Osteocyte (in vitro differentiated cells): ENCODE measurements around the gene MYO1D. TPM values are rescaled to one million over a fixed set of nuclear protein-coding genes. Genes with fewer than 3 reads are reported as not detected.

Experiments used
- DNase-seq: peaks from one replicate; pipeline ENCODE4 v3.0.0; 2021; ENCODE audit warnings: mixed read lengths; ENCODE audit not compliant: unreplicated experiment; ENCODE audit errors: extremely low spot score
- H3K27ac Mint-ChIP-seq: one replicate; pipeline ENCODE4 v1.8.0; 2021; ENCODE audit warnings: mild to moderate bottlenecking, mixed read lengths; ENCODE audit not compliant: unreplicated experiment
- H3K27me3 Mint-ChIP-seq: one replicate; pipeline ENCODE4 v1.8.0; 2021; ENCODE audit warnings: mixed read lengths; ENCODE audit not compliant: unreplicated experiment
- H3K36me3 Mint-ChIP-seq: one replicate; pipeline ENCODE4 v1.8.0; 2021; ENCODE audit warnings: mixed read lengths; ENCODE audit not compliant: unreplicated experiment
- H3K4me1 Mint-ChIP-seq: one replicate; pipeline ENCODE4 v1.8.0; 2021; ENCODE audit warnings: mixed read lengths; ENCODE audit not compliant: unreplicated experiment
- H3K4me3 Mint-ChIP-seq: one replicate; pipeline ENCODE4 v1.8.0; 2021; ENCODE audit warnings: mild to moderate bottlenecking, moderate library complexity, mixed read lengths; ENCODE audit not compliant: unreplicated experiment
- H3K9me3 Mint-ChIP-seq: one replicate; pipeline ENCODE4 v1.8.0; 2021; ENCODE audit warnings: mixed read lengths; ENCODE audit not compliant: unreplicated experiment
- total RNA-seq: library from RNA; stranded (reverse); gene quantifications from 2 replicates; pipeline ENCODE4 v1.2.1, GENCODE V29; 2021
- TF ChIP-seq, protein P1 (sequence below): fragments of 200-600 bp; sonication (generic); IDR thresholded peaks from 2 replicates; pipeline ENCODE4 v1.5.0; 2021; ENCODE audit warnings: antibody characterized with exemption, mild to moderate bottlenecking, moderate library complexity

The MYO1D gene
- total RNA-seq, 1 donor from 2014 or later, result 19.1 TPM

DNA sequence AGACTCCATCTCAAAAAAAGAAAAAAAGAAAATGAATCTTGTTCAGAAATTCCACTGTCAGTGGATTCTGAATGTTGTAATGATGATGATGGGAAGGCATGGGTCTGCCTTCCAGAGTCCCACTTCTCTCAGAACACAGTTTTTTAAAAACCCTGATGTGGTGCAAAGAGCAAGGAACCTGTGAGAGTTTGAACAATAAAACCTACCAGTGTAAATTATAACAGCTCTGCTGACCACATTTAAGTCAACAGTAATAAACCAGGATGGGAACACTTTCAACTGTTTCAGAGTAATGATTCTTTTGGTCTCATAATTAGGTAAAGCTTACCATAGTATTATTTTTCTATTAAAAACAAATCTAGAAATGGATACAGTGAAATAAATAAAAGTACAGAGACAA is 99.0 kb downstream of the MYO1D start:
- Mint-ChIP-seq H3K4me3 (no peak overlapping the region), H3K36me3 (no peaks in the 10 kb centered on the region), H3K27ac (no peak overlapping the region), H3K4me1 (no peaks in the 10 kb centered on the region), H3K27me3 (no peaks in the 10 kb centered on the region), H3K9me3 (no peaks in the 10 kb centered on the region)
- TF ChIP-seq, protein P1, sequence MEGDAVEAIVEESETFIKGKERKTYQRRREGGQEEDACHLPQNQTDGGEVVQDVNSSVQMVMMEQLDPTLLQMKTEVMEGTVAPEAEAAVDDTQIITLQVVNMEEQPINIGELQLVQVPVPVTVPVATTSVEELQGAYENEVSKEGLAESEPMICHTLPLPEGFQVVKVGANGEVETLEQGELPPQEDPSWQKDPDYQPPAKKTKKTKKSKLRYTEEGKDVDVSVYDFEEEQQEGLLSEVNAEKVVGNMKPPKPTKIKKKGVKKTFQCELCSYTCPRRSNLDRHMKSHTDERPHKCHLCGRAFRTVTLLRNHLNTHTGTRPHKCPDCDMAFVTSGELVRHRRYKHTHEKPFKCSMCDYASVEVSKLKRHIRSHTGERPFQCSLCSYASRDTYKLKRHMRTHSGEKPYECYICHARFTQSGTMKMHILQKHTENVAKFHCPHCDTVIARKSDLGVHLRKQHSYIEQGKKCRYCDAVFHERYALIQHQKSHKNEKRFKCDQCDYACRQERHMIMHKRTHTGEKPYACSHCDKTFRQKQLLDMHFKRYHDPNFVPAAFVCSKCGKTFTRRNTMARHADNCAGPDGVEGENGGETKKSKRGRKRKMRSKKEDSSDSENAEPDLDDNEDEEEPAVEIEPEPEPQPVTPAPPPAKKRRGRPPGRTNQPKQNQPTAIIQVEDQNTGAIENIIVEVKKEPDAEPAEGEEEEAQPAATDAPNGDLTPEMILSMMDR, result no peak
- DNase-seq, result no peak

DNA sequence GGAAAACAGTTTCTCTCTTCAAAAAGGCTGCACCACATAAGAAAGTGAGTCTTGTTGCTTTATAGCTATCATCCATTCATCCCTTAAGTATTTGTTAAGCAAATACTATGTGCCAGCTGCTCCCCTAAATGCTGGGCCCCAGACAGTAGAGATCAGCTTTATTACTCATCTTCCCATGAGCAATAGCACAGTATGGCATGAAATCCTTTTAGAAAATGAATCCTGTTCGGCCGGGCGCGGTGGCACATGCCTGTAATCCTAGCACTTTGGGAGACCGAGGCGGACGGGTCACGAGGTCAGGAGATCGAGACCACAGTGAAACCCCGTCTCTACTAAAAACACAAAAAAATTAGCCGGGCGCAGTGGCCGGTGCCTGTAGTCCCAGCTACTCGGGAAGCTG is 99.5 kb downstream of the MYO1D start:
- H3K4me3 Mint-ChIP-seq, result no peak overlapping the region

DNA sequence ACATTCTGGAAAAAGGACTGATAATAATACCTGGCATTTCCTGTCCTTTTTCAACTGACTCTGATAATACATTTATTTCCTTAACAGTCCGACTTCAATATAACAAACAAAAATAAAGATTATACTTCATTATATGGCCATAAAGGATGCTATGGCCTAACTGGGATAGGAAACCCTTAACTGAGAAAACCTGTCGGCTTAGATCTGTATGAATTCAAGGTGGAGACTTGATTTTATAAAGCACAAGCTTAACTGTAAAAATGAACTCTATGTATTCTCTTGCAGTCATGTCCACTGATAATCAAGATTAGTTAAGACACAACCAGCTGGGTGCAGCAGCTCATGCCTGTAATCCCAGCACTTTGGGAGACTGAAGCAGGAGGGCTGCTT is 102.2 kb downstream of the MYO1D start:
- TF ChIP-seq, protein P1, result no peak
- no peak for DNase-seq
- H3K27ac Mint-ChIP-seq, result no peak overlapping the region
- H3K27me3 Mint-ChIP-seq, result no peaks in the 10 kb centered on the region
- no peaks in the 10 kb centered on the region for H3K4me1 Mint-ChIP-seq
- H3K9me3 Mint-ChIP-seq, result no peaks in the 10 kb centered on the region
- H3K36me3 Mint-ChIP-seq, result no peaks in the 10 kb centered on the region
- H3K4me3 Mint-ChIP-seq, result no peak overlapping the region

More for the DNA sequence above, 99.5 kb downstream of the MYO1D start:
- H3K27me3 Mint-ChIP-seq, result no peaks in the 10 kb centered on the region
- no peak overlapping the region for H3K27ac Mint-ChIP-seq
- H3K9me3 Mint-ChIP-seq, result no peaks in the 10 kb centered on the region
- H3K4me1 Mint-ChIP-seq, result no peaks in the 10 kb centered on the region
- no peak for DNase-seq
- H3K36me3 Mint-ChIP-seq, result no peaks in the 10 kb centered on the region
- TF ChIP-seq, protein P1, result no peak

DNA sequence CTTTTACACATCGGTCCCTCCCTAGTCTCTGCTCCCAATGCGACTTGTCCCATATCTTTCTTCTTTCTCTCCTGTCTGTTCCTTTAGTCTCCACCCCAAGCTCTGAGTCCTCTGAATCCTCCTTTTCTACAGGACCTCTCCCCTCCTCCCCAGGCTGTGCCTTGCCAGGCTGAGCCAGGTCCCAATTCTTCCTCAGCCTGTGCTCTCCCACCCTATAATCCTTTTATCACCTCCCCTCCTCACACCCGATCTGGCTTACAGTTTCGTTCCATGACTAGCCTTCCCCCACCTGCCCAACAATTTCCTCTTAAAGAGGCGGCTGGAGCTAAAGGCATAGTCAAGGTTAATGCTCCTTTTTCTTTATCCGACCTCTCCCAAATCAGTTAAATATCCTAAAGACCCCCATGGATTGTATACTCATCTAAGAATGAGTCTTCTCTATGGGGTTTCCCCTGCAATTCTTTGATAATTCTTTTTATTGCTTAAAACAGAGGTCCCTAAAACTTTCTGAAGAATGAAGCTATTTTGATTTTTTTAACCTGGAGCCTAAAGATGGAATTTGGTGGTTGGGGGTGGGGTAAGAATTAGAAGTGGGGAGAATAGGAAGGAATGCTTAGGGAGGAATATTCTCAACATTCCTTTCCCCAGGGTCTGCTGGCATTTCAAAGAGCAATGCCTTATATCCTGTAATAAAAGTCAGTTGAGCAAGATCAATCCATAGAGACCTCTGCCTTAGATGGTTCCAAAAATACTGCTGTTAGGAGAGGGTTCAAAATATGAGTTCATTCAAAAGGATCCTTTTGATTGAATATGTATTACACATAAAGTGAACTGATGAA is 102.8 kb downstream of the MYO1D start:
- no peak for DNase-seq
- H3K36me3 Mint-ChIP-seq, result no peaks in the 10 kb centered on the region
- no peaks in the 10 kb centered on the region for H3K4me1 Mint-ChIP-seq
- H3K27me3 Mint-ChIP-seq, result no peaks in the 10 kb centered on the region
- H3K9me3 Mint-ChIP-seq, result no peaks in the 10 kb centered on the region
- no peak overlapping the region for H3K27ac Mint-ChIP-seq
- H3K4me3 Mint-ChIP-seq, result no peak overlapping the region
- TF ChIP-seq, protein P1, result no peak

DNA sequence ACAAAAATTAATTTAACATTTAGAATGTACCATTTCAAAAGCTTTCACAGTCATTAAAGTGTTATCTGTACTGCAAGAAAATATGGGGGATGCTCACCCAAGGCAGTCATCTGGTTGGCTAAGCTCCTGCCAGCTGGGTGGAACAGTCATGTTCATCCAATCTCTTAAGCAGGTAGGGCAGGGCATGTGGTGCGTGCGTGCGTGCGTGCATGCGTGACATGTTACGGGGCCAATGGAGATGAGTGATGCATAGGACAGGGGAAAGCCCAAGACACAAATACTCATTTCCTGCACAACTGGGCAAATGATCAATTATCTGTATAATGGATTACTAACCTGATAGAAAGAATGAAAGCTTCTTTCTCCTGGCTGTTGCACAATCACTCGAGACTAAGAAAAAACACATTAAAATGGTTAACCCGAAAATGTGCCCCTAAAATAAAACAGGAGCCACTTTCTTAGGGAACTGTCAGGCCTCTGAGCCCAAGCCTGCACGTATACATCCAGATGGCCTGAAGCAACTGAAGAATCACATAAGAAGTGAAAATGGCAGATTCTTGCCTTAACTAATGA is 104.4 kb downstream of the MYO1D start:
- no peak overlapping the region for H3K27ac Mint-ChIP-seq
- TF ChIP-seq, protein P1, result no peak
- no peaks in the 10 kb centered on the region for H3K9me3 Mint-ChIP-seq
- H3K36me3 Mint-ChIP-seq, result no peaks in the 10 kb centered on the region
- H3K4me1 Mint-ChIP-seq, result no peaks in the 10 kb centered on the region
- DNase-seq, result no peak
- H3K4me3 Mint-ChIP-seq, result no peak overlapping the region
- H3K27me3 Mint-ChIP-seq, result no peaks in the 10 kb centered on the region
